Keratinocyte (primary cell): ENCODE results near the gene PRKCA.

Experiments used
- CTCF ChIP-seq, 3 experiments: IDR thresholded peaks in 1 of 3; conservative IDR thresholded peaks in 1 of 3; optimal IDR thresholded peaks in 1 of 3; 2 replicates in 2 of 3; 3 replicates in 1 of 3; pipeline versions ENCODE3 to v1.5.1; 2011; ENCODE audit warnings: low read length in 3 of 3, mild to moderate bottlenecking in 3 of 3, moderate library complexity in 2 of 3, control low read depth in 1 of 3, inconsistent platforms in 1 of 3; ENCODE audit not compliant: insufficient read depth in 2 of 3; ENCODE audit errors: extremely low read depth in 1 of 3
- EZH2 ChIP-seq: IDR thresholded peaks from one replicate; pipeline ENCODE4 v1.6.1; 2012; ENCODE audit warnings: inconsistent platforms, mild to moderate bottlenecking, low read length, moderate library complexity

- TF ChIP-seq CTCF (optimal IDR thresholded peaks at IDR 0.05 in 1 of 3, IDR thresholded peaks at IDR 0.05 in 1 of 3, conservative IDR thresholded peaks at IDR 0.05 in 1 of 3; ENCODE audit: extremely low read depth in 1 of 3, insufficient read depth in 2 of 3, low read length in 3 of 3) (no peak), EZH2 (no peak)
Measured at GRCh38 chr17:66535611-66536010, 233.2 kb downstream of the PRKCA start.
